Posterior cingulate gyrus (tissue), 11 donors: Measurements from ENCODE around the gene GIPR.
A peak's percentile ranks its signal among the peaks of the same experiment; 100 is the strongest.

Experiments used
- DNase-seq, 10 donors: peaks; one replicate each; pipeline versions ENCODE4 v3.0.0 to v3.0.0-alpha.2; 2020 to 2021; ENCODE audit warnings: mixed read lengths in 3 of 10
- intact Hi-C: fragments of 100-400 bp; cut with DNase I; formaldehyde crosslinking; loops from one replicate; pipeline ENCODE4 v1.15.1; 2023

The GIPR gene

DNA sequence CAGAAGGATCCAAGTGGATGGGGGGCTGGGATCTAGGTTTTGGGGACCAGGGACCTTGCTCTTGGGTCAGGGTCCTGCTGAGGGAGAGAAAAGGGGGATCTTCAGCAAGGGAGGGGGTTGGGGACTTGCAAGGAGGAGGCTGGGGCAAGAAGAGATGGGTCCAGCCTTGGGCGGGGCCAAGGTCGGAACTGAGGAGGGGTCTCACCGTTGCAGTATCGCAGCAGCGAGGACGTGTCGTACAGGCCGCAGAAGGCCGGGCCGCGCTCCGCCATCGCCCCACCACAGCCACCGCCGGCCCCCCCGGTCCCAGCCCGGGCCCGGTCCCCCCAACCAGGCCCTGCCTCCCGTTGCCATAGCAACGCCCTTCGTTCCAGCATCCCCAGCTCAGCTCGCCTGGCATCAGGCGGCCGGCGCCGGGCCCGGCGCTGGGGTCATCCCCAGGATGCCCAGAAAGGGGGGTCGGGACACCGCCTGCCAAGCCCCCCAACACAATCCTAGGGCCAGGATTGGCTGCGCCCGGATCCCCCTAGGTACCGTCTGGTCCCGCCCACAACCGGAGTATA, 22.9 kb upstream of the GIPR start:
- intact Hi-C loops: no loop called here
- peak in 1 of 10 donors; percentile 94 for DNase-seq

DNA sequence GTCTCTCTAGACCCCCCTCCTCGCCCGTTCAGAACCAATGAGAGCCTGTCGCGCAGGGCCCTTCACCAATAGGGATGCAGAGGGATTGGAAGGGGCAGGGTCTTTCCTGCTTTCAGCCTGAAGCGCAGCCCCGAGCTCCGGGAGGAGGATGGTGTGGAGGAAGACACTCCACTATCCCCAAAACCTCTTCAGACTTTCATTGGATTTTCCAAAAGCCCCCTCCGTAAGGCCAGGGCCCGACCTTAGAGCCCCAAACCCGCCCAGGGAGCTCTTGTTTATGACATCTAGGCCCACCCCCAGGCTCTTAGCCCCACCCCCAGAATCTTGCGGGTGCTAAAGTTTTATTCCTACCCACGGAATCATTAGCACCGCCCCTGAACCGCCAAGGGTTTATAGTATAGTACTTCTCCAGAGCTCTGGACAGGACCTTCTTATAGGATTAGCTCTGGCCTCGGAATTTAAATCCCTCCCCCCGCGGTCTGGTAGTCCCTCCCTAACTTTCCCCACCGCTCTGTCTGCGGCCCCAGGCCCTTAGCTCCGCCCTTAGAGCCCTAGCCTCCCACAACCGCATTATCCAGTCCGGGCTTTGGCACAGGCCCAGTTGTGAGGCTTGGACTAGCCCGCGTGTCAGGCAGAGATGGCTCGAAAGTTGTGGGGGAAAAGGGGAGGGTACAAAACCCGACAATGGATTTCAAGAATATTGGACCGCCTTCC, 22.2 kb upstream of the GIPR start:
- intact Hi-C loops: no loop called here
- DNase-seq: peak; percentile 93 to 100 (median 97)

DNA sequence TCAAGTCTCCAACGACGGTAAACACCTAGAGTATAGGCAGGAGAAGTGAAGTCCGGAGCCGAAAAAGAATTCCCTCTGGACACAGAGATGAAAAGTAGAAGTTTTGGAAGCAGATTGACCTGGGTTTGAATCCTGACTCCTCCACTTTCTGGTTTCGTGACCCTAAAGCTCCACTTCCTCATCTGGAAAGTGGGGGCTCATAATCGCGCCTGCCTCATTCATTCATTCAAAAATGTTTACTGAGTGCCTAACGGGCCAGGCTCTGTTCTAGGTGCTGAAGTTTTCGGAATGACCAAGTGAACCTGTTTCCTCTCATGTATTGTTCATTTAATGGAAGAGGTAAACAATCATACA, 21.7 kb upstream of the GIPR start:
- no peak for DNase-seq
- intact Hi-C loops: no loop called here

DNA sequence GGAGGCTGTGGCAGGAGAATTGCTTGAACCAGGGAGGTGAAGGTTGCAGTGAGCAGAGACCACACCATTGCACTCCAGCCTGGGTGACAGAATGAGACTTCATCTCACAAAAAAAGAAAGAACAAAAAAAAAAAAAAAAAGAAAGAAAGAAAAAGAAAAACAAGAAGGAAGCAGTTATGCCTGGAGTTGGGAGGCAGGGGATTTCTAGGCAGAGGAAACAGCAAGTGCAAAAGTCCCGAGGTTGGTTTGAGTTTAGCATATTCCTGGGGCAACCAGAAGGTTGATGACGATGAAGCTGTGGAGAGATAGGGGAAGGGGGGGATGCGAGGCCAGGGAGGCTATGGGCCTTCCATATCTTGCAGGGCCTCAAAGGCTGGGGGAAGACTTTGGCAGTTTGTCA, 17.3 kb upstream of the GIPR start:
- no peak for DNase-seq
- intact Hi-C loops: no loop called here

DNA sequence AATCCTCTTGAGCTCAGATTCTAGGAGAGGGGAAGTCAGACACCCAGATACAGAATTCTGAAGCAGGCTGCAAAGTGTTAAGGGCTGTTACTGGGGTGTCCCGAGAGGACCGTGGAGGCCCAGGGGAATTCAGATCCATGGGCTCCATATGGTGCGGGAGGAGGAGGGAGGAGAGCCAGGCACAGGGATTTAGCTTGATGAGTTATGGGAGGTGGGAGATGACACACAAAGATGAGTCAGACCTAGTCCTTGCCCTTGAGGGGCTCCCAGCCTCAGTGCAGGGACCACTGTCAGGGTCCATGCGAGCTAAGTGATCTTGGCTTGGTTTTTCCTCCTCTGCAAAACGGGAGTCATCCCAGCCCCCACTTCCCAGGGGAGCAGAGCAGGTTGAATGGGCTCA, 14.4 kb upstream of the GIPR start:
- intact Hi-C loops: no loop called here
- DNase-seq: no peak

DNA sequence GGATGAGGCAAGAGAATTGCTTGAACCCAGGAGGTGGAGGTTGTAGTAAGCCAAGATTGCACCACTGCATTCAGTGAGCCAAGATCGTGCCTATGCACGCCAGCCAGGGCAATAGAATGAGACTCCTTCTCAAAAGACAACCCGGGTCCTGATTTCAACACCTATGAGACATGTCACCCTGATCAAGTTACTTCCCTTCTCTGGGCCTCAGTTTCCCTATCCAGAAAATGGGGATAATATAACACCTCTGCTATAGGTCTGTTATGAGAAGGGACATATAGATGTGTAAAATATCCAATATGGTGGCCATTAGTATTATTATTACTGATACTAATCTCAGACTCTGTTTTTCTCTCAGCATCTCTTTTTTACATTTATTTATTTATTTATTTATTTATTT, 12.9 kb upstream of the GIPR start:
- no peak for DNase-seq
- intact Hi-C loops: no loop called here

DNA sequence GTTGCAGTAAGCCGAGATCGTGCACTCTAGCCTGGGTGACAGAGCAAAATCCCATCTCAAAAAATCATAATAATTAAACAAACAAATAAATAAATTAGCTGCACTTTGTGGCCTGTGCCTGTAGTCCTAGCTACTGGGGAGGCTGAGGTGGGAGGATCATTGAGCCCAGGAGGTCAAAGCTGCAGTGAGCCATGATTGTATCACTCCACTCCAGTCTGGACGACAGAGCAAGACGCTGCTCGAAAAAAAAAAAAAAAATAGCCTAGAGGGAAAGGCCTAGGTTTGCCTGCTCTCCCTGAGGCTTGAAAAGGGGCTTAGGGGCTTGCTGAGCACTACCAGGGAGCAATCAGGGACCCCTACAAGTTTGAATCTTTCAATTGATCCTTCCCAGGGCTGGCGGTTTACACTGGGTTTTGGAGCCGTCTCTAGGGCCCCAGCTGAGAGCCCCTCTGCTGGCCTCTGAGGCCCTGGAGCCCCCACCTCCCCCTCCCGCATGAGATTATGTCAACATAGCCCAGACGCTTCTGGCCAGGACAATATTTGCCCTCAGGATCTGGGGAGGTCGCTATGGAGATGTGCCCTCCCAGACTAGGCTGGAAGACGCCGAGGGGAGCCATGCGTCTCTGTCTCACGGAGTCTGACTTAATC, 10.4 kb upstream of the GIPR start:
- intact Hi-C loops: no loop called here
- no peak for DNase-seq

DNA sequence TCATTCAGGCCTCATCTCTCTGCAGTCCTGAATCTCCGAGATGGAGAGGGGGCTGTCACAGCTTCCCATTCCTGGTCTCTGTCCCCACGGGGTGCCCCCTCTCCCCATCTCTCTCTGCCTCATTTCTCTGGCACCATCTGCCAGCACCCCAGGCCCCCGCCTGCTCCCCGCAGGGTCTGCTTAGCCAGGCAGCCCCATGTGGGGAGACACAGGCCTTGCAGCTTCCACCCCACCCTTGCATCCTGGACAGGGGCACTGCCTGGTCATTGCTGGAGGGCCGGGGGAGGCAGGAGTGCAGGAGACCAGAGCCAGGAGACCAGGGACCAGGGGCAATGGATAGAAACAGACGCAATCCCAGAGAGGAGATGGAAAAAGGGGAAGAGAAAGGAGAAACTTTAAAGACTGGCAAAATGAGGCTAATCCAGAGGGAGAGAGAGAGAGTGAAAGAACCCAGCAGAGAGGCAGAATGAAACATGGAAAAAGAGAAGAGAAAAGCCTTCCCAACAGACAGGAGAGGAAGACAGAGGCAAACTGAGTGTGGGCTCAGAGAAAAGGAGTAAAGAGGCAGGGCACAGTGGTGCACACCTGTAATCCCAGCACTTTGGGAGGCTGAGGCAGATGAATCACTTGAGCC, 8.8 kb upstream of the GIPR start:
- intact Hi-C loops: no loop called here
- no peak for DNase-seq

DNA sequence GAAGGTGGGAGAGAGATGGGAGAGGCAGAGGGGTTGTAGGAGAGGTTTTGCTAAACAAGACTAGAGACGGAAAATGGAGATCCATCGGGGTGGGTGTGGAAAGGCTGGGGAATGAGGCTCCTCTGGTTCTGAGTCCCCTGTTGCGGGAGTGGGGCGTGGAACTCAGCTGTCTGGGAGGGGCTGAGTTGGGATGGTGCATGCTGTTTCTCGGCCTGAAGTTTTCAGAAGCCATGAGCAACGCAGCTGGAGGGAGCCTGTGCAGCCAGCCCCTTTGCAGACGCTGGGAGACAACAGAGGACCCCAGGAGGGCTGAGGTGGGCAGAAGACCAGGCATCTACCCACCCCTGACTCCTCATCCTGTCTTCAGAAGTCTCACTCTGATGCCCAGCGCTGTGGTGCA, 7.4 kb upstream of the GIPR start:
- DNase-seq: no peak
- intact Hi-C loops: no loop called here

DNA sequence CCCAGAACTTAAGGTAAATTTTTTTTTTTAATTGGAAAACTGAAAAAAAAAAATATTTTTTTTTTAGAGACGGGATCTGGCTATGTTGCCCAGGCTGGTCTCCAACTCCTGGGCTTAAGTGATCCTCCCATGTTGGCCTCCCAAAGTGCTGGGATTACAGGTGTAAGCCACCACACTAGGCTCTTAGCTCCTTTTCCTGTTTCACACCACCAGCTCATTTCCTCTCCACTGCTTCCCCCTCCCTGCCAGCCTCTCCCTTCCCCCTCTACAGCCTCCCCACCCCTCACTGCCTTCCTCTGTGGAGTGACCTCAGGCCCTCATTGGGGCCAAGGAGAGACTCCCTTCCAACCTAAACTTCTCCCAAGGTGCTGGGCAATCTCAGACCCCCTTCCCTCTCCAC, 4.2 kb upstream of the GIPR start:
- intact Hi-C loops: no loop called here
- DNase-seq: no peak

DNA sequence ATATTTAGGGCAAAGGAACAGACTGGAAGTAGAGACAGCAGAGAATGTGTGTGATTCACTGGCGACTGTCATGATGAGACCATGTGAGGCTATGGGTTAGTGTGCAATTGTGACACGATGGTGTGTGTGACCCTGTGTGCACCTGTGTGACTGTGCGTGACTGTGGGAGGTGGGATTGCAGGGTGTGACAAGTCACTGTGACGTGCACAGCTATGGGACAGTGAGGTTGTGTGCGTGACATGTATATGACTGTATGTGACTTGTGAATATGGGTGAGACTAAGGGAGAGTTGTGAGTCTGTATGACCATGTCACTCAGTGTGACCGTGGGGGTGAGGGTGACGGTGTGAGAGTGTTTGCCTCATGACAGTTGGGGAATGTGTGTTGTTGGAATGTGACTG, 3.4 kb upstream of the GIPR start:
- no peak for DNase-seq
- intact Hi-C loops: no loop called here

DNA sequence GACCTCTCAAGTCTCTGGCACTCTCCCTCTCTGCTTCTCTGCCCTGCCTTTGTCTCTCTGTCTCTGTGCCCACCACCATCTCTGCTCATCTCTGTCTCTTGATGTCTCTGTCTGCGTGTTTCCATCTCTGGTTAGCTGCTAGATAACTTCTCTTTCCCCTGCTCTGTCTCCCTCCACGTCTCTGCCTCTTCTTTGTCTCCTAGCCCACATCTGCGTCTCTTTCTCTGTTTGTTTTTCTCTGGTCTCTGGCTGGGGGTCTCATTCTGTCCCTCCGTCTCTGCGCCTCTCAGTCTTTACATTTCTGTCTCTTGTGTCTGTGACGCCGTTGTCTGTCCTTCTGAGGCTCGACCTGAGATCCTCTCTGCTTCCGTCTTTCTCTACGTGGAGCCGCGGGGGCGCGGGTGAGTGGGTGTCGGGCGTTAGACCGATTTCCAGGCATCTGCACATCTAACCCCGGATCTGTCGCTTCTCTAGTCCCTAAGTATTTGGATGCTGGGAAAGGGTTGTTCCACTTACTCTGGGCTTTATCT, 386 bp downstream of the GIPR start:
- DNase-seq: no peak
- intact Hi-C loops: no loop called here

DNA sequence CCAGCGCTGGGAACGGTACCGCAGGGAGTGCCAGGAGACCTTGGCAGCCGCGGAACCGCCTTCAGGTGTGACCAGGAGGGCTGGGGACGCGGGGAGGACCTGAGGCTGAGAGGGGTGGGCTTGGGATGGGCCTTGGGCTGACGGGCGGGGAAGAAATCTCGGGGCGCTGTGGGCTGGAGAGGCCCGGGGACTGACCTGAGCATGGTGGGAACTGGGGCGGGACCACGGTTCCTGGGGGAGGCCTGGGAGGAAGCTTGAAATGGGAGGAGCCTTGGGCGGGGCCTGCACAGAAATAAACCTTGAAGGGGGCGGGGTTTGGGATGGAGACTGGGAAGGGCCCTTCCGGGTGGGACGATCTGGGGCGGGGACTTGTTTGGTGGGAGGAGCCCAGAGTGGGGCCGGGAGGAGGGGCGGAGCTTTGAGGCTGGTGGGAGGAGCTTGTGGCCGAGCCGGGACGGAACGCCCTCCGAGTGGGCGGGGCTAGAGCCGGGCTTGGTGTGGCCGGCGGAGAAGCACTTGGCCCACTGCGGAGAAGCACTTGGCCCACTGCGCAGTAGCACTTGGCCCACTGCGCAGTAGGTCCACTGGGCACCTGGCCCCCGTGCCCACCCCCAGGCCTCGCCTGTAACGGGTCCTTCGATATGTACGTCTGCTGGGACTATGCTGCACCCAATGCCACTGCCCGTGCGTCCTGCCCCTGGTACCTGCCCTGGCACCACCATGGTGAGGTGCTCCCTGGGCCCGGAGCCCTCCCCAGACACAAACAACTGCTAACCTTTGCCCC, 2.8 kb downstream of the GIPR start:
- peak; percentile 54 to 98 (median 74) for DNase-seq
- intact Hi-C loops: no loop called here

DNA sequence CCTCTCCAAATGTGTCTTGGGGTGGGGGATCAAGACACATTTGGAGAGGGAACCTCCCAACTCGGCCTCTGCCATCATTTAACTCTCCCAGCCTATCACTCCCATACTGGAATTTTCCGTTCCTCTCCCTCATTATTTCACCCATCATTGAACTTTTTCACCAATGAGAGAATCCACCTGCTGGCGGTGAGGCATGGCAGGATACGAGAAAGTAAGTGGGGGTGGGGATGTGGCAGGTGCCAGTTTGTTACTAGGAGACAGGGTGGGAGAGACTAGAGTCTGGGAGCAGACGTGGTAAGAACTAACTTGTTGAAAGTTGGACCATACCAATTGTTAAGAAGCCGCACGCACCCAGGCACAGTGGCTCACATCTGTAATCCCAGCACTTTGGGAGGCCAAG, 6.9 kb downstream of the GIPR start:
- intact Hi-C loops: no loop called here

DNA sequence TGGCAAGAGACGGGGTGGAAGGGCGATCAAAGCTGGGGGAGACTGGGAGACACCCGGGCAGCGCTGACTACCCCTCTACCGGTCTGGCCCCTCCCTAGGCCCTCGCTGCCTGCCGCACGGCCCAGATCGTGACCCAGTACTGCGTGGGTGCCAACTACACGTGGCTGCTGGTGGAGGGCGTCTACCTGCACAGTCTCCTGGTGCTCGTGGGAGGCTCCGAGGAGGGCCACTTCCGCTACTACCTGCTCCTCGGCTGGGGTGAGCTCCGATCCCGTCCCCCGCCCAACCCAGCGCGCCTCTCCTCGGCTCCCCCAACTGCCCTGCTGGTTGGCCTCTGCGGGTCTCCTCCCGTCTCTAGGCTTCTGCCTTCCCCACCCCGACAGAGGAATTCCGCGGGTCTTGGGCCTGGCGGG, 8.8 kb downstream of the GIPR start:
- intact Hi-C loops: no loop called here
- DNase-seq: no peak

More for the DNA sequence above, 6.9 kb downstream of the GIPR start:
- DNase-seq: no peak

DNA sequence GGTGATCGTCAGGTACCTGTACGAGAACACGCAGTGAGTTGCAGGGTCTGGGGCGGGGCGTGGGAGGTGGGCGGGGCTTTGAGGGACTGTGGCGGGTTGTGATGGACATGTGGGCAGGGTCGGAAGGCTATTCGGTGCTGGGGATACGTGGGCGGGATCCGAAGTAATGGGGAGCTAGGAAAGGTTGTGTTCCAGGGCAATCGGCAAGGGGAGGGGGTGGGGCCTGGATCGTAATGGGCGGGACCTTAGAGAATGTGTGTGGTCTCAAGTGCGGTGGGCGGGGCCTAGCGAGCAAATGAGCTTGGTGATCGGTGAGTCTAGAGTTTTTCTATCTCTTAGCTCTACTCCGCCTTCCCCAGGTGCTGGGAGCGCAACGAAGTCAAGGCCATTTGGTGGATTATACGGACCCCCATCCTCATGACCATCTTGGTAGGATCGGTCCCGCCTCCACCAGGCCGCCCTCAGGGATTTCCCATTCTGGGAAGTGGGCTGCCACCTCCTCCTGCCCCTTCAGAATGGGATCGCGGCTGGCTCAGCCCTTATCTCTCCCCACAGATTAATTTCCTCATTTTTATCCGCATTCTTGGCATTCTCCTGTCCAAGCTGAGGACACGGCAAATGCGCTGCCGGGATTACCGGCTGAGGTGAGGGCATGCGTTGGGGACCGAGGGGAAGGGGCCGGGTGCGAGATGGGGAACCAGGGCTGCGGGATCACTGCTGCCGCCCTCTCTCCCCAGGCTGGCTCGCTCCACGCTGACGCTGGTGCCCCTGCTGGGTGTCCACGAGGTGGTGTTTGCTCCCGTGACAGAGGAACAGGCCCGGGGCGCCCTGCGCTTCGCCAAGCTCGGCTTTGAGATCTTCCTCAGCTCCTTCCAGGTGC, 9.6 kb downstream of the GIPR start:
- intact Hi-C loops: no loop called here

DNA sequence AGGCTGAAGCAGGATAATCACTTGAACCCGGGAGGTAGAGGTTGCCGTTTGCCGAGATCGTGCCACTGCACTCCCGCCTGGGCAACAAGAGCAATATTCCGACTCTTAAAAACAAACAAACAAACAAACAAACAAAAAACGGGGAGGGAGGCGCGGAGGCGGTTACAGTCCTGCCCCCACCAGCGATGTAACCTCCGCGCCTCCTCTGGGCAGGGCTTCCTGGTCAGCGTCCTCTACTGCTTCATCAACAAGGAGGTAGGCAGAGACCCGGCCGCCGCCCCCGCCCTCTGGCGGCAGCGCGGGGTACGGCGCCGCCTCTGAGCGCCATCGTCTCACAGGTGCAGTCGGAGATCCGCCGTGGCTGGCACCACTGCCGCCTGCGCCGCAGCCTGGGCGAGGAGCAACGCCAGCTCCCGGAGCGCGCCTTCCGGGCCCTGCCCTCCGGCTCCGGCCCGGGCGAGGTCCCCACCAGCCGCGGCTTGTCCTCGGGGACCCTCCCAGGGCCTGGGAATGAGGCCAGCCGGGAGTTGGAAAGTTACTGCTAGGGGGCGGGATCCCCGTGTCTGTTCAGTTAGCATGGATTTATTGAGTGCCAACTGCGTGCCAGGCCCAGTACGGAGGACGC, 13.5 kb downstream of the GIPR start:
- intact Hi-C loops: loop anchor here (5.0 to 10.0 kb wide), 2 partner anchors 39 to 77 kb away; partner anchors contain the start of gene GPR4

More for the DNA sequence above, 9.6 kb downstream of the GIPR start:
- DNase-seq: peak; percentile 32 to 94 (median 64)

DNA sequence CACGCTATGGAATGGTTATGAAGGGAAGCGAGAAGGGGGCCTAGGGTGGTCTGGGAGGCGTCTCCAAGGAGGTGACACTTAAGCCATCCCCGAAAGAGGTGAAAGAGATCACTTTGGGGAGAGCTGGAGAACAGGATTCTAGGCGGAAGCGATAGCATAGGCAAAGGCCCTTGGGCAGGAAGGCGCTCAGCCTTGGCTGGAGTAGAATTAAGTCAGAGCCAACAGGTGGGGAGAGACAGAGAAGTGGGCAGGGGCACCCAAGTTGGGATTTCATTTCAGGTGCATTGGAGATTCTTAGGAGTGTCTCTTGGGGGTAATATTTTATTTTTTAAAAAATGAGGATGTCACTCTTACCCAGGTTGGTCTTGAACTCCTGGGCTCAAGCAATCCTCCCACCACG, 14.1 kb downstream of the GIPR start:
- intact Hi-C loops: loop anchor here (5.0 to 10.0 kb wide), 2 partner anchors 40 to 77 kb away; partner anchors contain the start of gene GPR4
- DNase-seq: no peak

More for the DNA sequence above, 13.5 kb downstream of the GIPR start:
- peak; percentile 77 to 99 (median 84) for DNase-seq

DNA sequence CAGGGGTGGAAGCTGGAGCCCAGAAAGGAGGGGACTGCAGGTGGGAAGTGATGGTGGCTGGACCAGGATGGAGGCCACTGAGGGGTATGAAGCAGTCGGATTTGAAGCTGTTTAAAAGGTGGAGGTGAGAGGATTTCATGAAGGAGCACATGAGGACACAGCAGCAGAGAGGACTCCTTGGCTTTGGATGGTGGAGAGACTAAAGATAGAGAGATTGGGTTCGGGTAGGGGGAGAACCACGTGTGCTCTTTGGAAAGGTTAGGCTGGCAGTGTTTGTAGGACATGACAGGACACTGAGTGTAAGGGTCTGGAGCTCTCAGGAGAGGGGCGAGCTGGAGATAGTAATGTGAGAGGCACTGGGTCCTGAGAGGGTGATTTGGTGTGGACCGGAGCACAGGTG, 14.9 kb downstream of the GIPR start:
- intact Hi-C loops: loop anchor here (5.0 to 10.0 kb wide), 2 partner anchors 41 to 78 kb away; partner anchors contain the start of gene GPR4
- DNase-seq: no peak
